DOHH2 (cell line): ENCODE data around the gene BATF3.

Experiments used
- H3F3A ChIP-seq: fragments of 200-600 bp; sonication (generic), shearing (Covaris generic); 2 replicates; pipeline ENCODE4 v1.6.0; 2016; ENCODE audit warnings: antibody characterized with exemption, mild to moderate bottlenecking; ENCODE audit not compliant: control insufficient read depth, insufficient read depth
- H3K27ac ChIP-seq: fragments of 200-600 bp; sonication (generic); 2 replicates; pipeline ENCODE4 v1.5.1; 2014; ENCODE audit warnings: low read depth, mild to moderate bottlenecking, low read length, moderate library complexity
- H3K27me3 ChIP-seq: fragments of 200-600 bp; sonication (generic); 2 replicates; pipeline ENCODE4 v1.6.1; 2014; ENCODE audit warnings: mild to moderate bottlenecking, low read length, mixed read lengths; ENCODE audit not compliant: control insufficient read depth
- H3K36me3 ChIP-seq: fragments of 200-600 bp; sonication (generic); 2 replicates; pipeline ENCODE4 v1.6.1; 2014; ENCODE audit warnings: mild to moderate bottlenecking, low read length, moderate library complexity, mixed read lengths; ENCODE audit not compliant: control insufficient read depth
- H3K4me1 ChIP-seq: fragments of 200-600 bp; sonication (generic); 2 replicates; pipeline ENCODE4 v1.6.1; 2014; ENCODE audit warnings: mild to moderate bottlenecking, low read length, mixed read lengths; ENCODE audit not compliant: control insufficient read depth
- H3K4me2 ChIP-seq: fragments of 200-600 bp; sonication (generic); 2 replicates; pipeline ENCODE4 v1.6.0; 2014; ENCODE audit warnings: mild to moderate bottlenecking, low read length, moderate library complexity
- H3K4me3 ChIP-seq: fragments of 200-600 bp; sonication (generic); 2 replicates; pipeline ENCODE4 v1.5.1; 2014; ENCODE audit warnings: mild to moderate bottlenecking, low read length, mixed read lengths
- H3K79me2 ChIP-seq: fragments of 200-600 bp; sonication (generic); 2 replicates; pipeline ENCODE4 v1.6.1; 2014; ENCODE audit warnings: mild to moderate bottlenecking, low read length, mixed read lengths; ENCODE audit not compliant: control insufficient read depth
- H3K9me2 ChIP-seq: fragments of 200-600 bp; sonication (generic); replicated peaks from 2 replicates; pipeline ENCODE4 v1.6.1; 2014; ENCODE audit warnings: mild to moderate bottlenecking, low read length, mixed read lengths; ENCODE audit not compliant: control insufficient read depth
- H3K9me3 ChIP-seq: fragments of 200-600 bp; sonication (generic); 2 replicates; pipeline ENCODE4 v1.6.1; 2014; ENCODE audit warnings: antibody characterized with exemption, low read length, mixed read lengths; ENCODE audit not compliant: control insufficient read depth, insufficient read depth
- H4K20me1 ChIP-seq: fragments of 200-600 bp; sonication (generic); 2 replicates; pipeline ENCODE4 v1.6.0; 2014; ENCODE audit warnings: low read depth, mild to moderate bottlenecking, antibody characterized with exemption, low read length, moderate library complexity; ENCODE audit not compliant: control insufficient read depth, insufficient read depth
- CTCF ChIP-seq: fragments of 200-600 bp; sonication (generic); IDR thresholded peaks from one replicate; pipeline ENCODE4 v1.5.1; 2014; ENCODE audit warnings: antibody characterized with exemption, mild to moderate bottlenecking, low read depth, low read length; ENCODE audit not compliant: poor library complexity, severe bottlenecking
- EZH2phosphoT487 ChIP-seq: fragments of 200-600 bp; sonication (generic); IDR thresholded peaks from 2 replicates; pipeline ENCODE4 v1.6.1; 2017; ENCODE audit warnings: borderline replicate concordance, mild to moderate bottlenecking, antibody characterized with exemption, low read length, moderate library complexity, mixed read lengths

The BATF3 gene

GRCh38 chr1:212685429-212685828 lies 14.2 kb downstream of the BATF3 start:
- H3K36me3 ChIP-seq: no peaks in the 10 kb centered on the region
- H3K4me2 ChIP-seq: no peak overlapping the region
- no peaks in the 10 kb centered on the region for H3K9me2 ChIP-seq
- peaks cover 14% of the 10 kb centered on the region for H3K4me1 ChIP-seq
- H4K20me1 ChIP-seq: no peaks in the 10 kb centered on the region
- TF ChIP-seq EZH2phosphoT487 (no peak), CTCF (no peak)
- H3K4me3 ChIP-seq: no peak overlapping the region
- no peak overlapping the region for H3K27ac ChIP-seq
- H3K79me2 ChIP-seq: no peaks in the 10 kb centered on the region
- no peaks in the 10 kb centered on the region for H3F3A ChIP-seq
- peaks cover 57% of the 10 kb centered on the region for H3K27me3 ChIP-seq
- no peaks in the 10 kb centered on the region for H3K9me3 ChIP-seq

- no peaks in the 10 kb centered on the region for H3K9me2 ChIP-seq
- no peak overlapping the region for H3K4me2 ChIP-seq
- no peaks in the 10 kb centered on the region for H3F3A ChIP-seq
- no peaks in the 10 kb centered on the region for H3K9me3 ChIP-seq
- no peaks in the 10 kb centered on the region for H3K36me3 ChIP-seq
- no peak overlapping the region for H3K27ac ChIP-seq
- peaks cover 14% of the 10 kb centered on the region for H3K4me1 ChIP-seq
- TF ChIP-seq CTCF (no peak), EZH2phosphoT487 (no peak)
- H3K27me3 ChIP-seq: peaks cover 56% of the 10 kb centered on the region
- no peaks in the 10 kb centered on the region for H3K79me2 ChIP-seq
- H3K4me3 ChIP-seq: no peak overlapping the region
- no peaks in the 10 kb centered on the region for H4K20me1 ChIP-seq
Measured at GRCh38 chr1:212684521-212685090, 15.0 kb downstream of the BATF3 start.

- Histone ChIP-seq H3K4me1 (peaks cover 14% of the 10 kb centered on the region), H4K20me1 (no peaks in the 10 kb centered on the region), H3K27ac (no peak overlapping the region), H3F3A (no peaks in the 10 kb centered on the region), H3K9me2 (no peaks in the 10 kb centered on the region), H3K79me2 (no peaks in the 10 kb centered on the region), H3K36me3 (no peaks in the 10 kb centered on the region), H3K4me2 (no peak overlapping the region), H3K9me3 (no peaks in the 10 kb centered on the region), H3K4me3 (no peak overlapping the region), H3K27me3 (peaks cover 56% of the 10 kb centered on the region)
- TF ChIP-seq CTCF: no peak
- TF ChIP-seq EZH2phosphoT487: no peak
Measured at GRCh38 chr1:212684076-212684475, 15.6 kb downstream of the BATF3 start.

- Histone ChIP-seq H3K9me2 (no peaks in the 10 kb centered on the region), H3K79me2 (no peaks in the 10 kb centered on the region), H3K9me3 (no peaks in the 10 kb centered on the region), H3F3A (no peaks in the 10 kb centered on the region), H3K4me3 (no peak overlapping the region), H3K4me2 (peak overlapping the region; percentile 22; the same call in 1 of the 2 replicates), H3K36me3 (no peaks in the 10 kb centered on the region), H3K27ac (no peak overlapping the region), H3K27me3 (peaks cover 63% of the 10 kb centered on the region), H4K20me1 (no peaks in the 10 kb centered on the region), H3K4me1 (peaks cover 14% of the 10 kb centered on the region)
- TF ChIP-seq EZH2phosphoT487 (no peak), CTCF (no peak)
Measured at GRCh38 chr1:212683357-212683722, 16.3 kb downstream of the BATF3 start.
